Endothelial cell of umbilical vein (primary cell): Measurements from ENCODE around the gene ASCL3. TPM values are rescaled to one million over a fixed set of nuclear protein-coding genes. Genes with fewer than 3 reads are reported as not detected.
A peak's percentile ranks its signal among the peaks of the same experiment; 100 is the strongest.

Experiments
- BruUV-seq: library from RNA; stranded (reverse); fragments of 400-500 nt; replicated peaks from 2 replicates; lab custom pipeline; 2021; lab: Mats Ljungman, UMichigan
- CTCF ChIA-PET: fragments of 300-600, 350-600 bp; sonication (Branson Sonifier 250); formaldehyde crosslinking; loops from one replicate; lab custom pipeline; 2021; ENCODE audit warnings: antibody characterized with exemption, inconsistent platforms; lab: Charles Lee
- POLR2A ChIA-PET: fragments of 300-600, 350-600 bp; sonication (Branson Sonifier 250); formaldehyde crosslinking; loops from one replicate; lab custom pipeline; 2021; ENCODE audit warnings: antibody characterized with exemption, inconsistent platforms; lab: Charles Lee
- DNase-seq: peaks from one replicate; pipeline ENCODE4 v3.0.0-alpha.2; 2011; ENCODE audit warnings: low read depth, low spot score
- FAIRE-seq: peaks from 2 replicates; lab custom pipeline; 2011; peaks lifted over from hg19 to GRCh38; lab: Jason Lieb, UNC
- H2AFZ ChIP-seq: 2 replicates; pipeline ENCODE4 v1.6.0; 2012; ENCODE audit warnings: low read depth, low read length, control low read depth, inconsistent platforms
- H3K27ac ChIP-seq: 2 replicates; pipeline ENCODE4 v1.5.1; 2011; ENCODE audit warnings: low read depth, mild to moderate bottlenecking, control low read depth, low read length, moderate library complexity; ENCODE audit not compliant: insufficient read depth
- H3K27me3 ChIP-seq, 2 experiments: 2 replicates each; pipeline versions ENCODE4 v1.6.0 to v1.6.1; 2011; ENCODE audit warnings: low read length in 2 of 2, mixed read lengths in 1 of 2; ENCODE audit not compliant: control insufficient read depth in 2 of 2, insufficient read depth in 2 of 2
- H3K36me3 ChIP-seq, 2 experiments: 2 replicates in 1 of 2; 3 replicates in 1 of 2; pipeline ENCODE4 v1.5.1; 2011; ENCODE audit warnings: low read length in 2 of 2, mild to moderate bottlenecking in 1 of 2, moderate library complexity in 1 of 2; ENCODE audit not compliant: control insufficient read depth in 2 of 2, insufficient read depth in 2 of 2; ENCODE audit errors: extremely low read depth in 1 of 2
- H3K4me1 ChIP-seq: 3 replicates; pipeline ENCODE4 v1.5.1; 2011; ENCODE audit warnings: mild to moderate bottlenecking, low read length; ENCODE audit not compliant: control insufficient read depth, insufficient read depth; ENCODE audit errors: extremely low read depth
- H3K4me2 ChIP-seq: 2 replicates; pipeline ENCODE4 v1.6.1; 2011; ENCODE audit warnings: low read length, control low read depth, mixed read lengths; ENCODE audit not compliant: insufficient read depth
- H3K4me3 ChIP-seq, 3 experiments: fragments of 200-600 bp in 1 of 3; sonication (generic), shearing (Covaris generic) in 1 of 3; replicated peaks in 1 of 3; 2 replicates each; pipeline ENCODE4 v1.5.1; 2011 to 2016; ENCODE audit warnings: control low read depth in 3 of 3, low read length in 3 of 3, mild to moderate bottlenecking in 2 of 3, inconsistent platforms in 1 of 3, low read depth in 1 of 3, moderate library complexity in 1 of 3; ENCODE audit not compliant: insufficient read depth in 1 of 3
- H3K79me2 ChIP-seq: 2 replicates; pipeline ENCODE4 v1.6.0; 2012; ENCODE audit warnings: low read length, inconsistent platforms; ENCODE audit not compliant: control insufficient read depth, insufficient read depth
- H3K9ac ChIP-seq: replicated peaks from 2 replicates; pipeline ENCODE3; 2011; ENCODE audit warnings: low read length, control low read depth; ENCODE audit not compliant: insufficient read depth; ENCODE audit errors: extremely low read depth
- H3K9me1 ChIP-seq: replicated peaks from 3 replicates; pipeline ENCODE4 v1.6.0; 2011; ENCODE audit warnings: mild to moderate bottlenecking, low read length; ENCODE audit not compliant: control insufficient read depth, insufficient read depth; ENCODE audit errors: extremely low read depth
- H3K9me3 ChIP-seq: replicated peaks from 2 replicates; pipeline ENCODE4 v1.5.1; 2012; ENCODE audit warnings: low read length, inconsistent platforms; ENCODE audit not compliant: control insufficient read depth, insufficient read depth
- H4K20me1 ChIP-seq: replicated peaks from 2 replicates; pipeline ENCODE3; 2011; ENCODE audit warnings: mild to moderate bottlenecking, low read length; ENCODE audit not compliant: control insufficient read depth, insufficient read depth; ENCODE audit errors: extremely low read depth
- EZH2 ChIP-seq: IDR thresholded peaks from 2 replicates; pipeline ENCODE4 v1.6.1; 2012; ENCODE audit warnings: borderline replicate concordance, low read depth, mild to moderate bottlenecking, moderate library complexity, low read length, inconsistent platforms; ENCODE audit not compliant: severe bottlenecking
- JUN ChIP-seq: IDR thresholded peaks from 2 replicates; pipeline ENCODE4 v1.6.1; 2011; ENCODE audit warnings: borderline replicate concordance, low read depth; ENCODE audit not compliant: insufficient read length, insufficient read depth
- POLR2A ChIP-seq: IDR thresholded peaks from 2 replicates; pipeline ENCODE4 v1.6.1; 2012; ENCODE audit warnings: low read depth, mild to moderate bottlenecking, control low read depth, low read length
- dilution Hi-C: fragments of 300-500 bp; cut with MboI; formaldehyde crosslinking; loops from one replicate; pipeline ENCODE4 v1.15.0; 2019; ENCODE audit warnings: low sequenced_read_pairs; ENCODE audit not compliant: extremely low pct_ligation_motif_present
- intact Hi-C: fragments of 100-400 bp; cut with micrococcal nuclease; formaldehyde crosslinking; loops from one replicate; pipeline ENCODE4 v1.10.0; 2022
- polyA plus RNA-seq, 4 experiments: library from polyadenylated mRNA; depleted of rRNA in 3 of 4; stranded (reverse) in 3 of 4; unstranded in 1 of 4; fragments of >200 nt; gene quantifications; 2 replicates each; pipeline versions ENCODE4 v1.2.1 to v1.2.3, GENCODE V29; 2011 to 2012; ENCODE audit warnings: missing spikeins in 1 of 4
- total RNA-seq: library from RNA; stranded (reverse); gene quantifications from 2 replicates; pipeline ENCODE4 v1.2.3, GENCODE V29; 2021
- TF ChIP-seq, protein P1 (sequence below), 2 donors: IDR thresholded peaks; 1 replicate in 1 of 2; 2 replicates in 1 of 2; pipeline ENCODE4 v1.5.1; 2011; ENCODE audit warnings: low read length in 2 of 2, mild to moderate bottlenecking in 2 of 2, moderate library complexity in 2 of 2, control low read depth in 1 of 2, inconsistent platforms in 1 of 2, low read depth in 1 of 2; ENCODE audit not compliant: insufficient read depth in 1 of 2; ENCODE audit errors: extremely low read depth in 1 of 2

Gene ASCL3
- total and polyA plus RNA-seq, 2 donors (not counting 3 experiments of a cell fraction or from before 2014, with no cell fraction given) = not detected

GRCh38 chr11:8908099-8908498 is 34.7 kb downstream of the ASCL3 start:
- ChIA-PET POLR2A (no interaction called here), CTCF (interaction anchor here (0.9 kb wide), 1 partner anchor 9 kb away, joined by 4 read pairs; no protein-coding TSS in a partner anchor)
- DNase-seq = no peak
- H3K4me3 ChIP-seq = no peak overlapping the region
- H3K36me3 ChIP-seq = no peaks in the 10 kb centered on the region
- dilution Hi-C loops (no loop called here), intact Hi-C loops (no loop called here)
- no peak for FAIRE-seq
- H3K9ac ChIP-seq = no peak overlapping the region
- TF ChIP-seq EZH2 (no peak), JUN (no peak)
- TF ChIP-seq, protein P1, sequence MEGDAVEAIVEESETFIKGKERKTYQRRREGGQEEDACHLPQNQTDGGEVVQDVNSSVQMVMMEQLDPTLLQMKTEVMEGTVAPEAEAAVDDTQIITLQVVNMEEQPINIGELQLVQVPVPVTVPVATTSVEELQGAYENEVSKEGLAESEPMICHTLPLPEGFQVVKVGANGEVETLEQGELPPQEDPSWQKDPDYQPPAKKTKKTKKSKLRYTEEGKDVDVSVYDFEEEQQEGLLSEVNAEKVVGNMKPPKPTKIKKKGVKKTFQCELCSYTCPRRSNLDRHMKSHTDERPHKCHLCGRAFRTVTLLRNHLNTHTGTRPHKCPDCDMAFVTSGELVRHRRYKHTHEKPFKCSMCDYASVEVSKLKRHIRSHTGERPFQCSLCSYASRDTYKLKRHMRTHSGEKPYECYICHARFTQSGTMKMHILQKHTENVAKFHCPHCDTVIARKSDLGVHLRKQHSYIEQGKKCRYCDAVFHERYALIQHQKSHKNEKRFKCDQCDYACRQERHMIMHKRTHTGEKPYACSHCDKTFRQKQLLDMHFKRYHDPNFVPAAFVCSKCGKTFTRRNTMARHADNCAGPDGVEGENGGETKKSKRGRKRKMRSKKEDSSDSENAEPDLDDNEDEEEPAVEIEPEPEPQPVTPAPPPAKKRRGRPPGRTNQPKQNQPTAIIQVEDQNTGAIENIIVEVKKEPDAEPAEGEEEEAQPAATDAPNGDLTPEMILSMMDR (IDR thresholded peaks at IDR 0.05; ENCODE audit: extremely low read depth in 1 of 2, insufficient read depth in 1 of 2, low read depth in 1 of 2, low read length in 2 of 2) = no peak
- no peaks in the 10 kb centered on the region for H4K20me1 ChIP-seq
- H3K4me1 ChIP-seq = peaks cover 24% of the 10 kb centered on the region
- no peak overlapping the region for H2AFZ ChIP-seq
- peaks cover 6% of the 10 kb centered on the region for H3K79me2 ChIP-seq
- no TSS peak for BruUV-seq
- H3K4me2 ChIP-seq = no peak overlapping the region
- no peaks in the 10 kb centered on the region for H3K27me3 ChIP-seq
- no peak overlapping the region for H3K27ac ChIP-seq
- no peaks in the 10 kb centered on the region for H3K9me3 ChIP-seq
- no peaks in the 10 kb centered on the region for H3K9me1 ChIP-seq

GRCh38 chr11:8907116-8907515 is 35.7 kb downstream of the ASCL3 start:
- no peaks in the 10 kb centered on the region for H3K9me1 ChIP-seq
- no peak overlapping the region for H3K4me3 ChIP-seq
- peak overlapping the region; percentile 4 for H3K4me2 ChIP-seq
- dilution Hi-C loops = no loop called here
- ChIA-PET POLR2A (interaction anchor here (1.0 kb wide), 1 partner anchor 218 kb away, joined by 3 read pairs; no protein-coding TSS in a partner anchor), CTCF (interaction anchor here (0.5 to 1.5 kb wide), 6 partner anchors 28 to 330 kb away, joined by 3 to 4 read pairs (median 3); partner anchors contain the start of gene RPL27A)
- H2AFZ ChIP-seq = no peak overlapping the region
- H3K36me3 ChIP-seq = no peaks in the 10 kb centered on the region
- no peaks in the 10 kb centered on the region for H4K20me1 ChIP-seq
- no peak for DNase-seq
- no peak for TF ChIP-seq JUN
- TF ChIP-seq, protein P1 (IDR thresholded peaks at IDR 0.05; ENCODE audit: extremely low read depth in 1 of 2, insufficient read depth in 1 of 2, low read depth in 1 of 2, low read length in 2 of 2) = no peak
- TF ChIP-seq POLR2A = no peak
- H3K9ac ChIP-seq = no peak overlapping the region
- no peak for FAIRE-seq
- no peaks in the 10 kb centered on the region for H3K9me3 ChIP-seq
- H3K27me3 ChIP-seq = no peaks in the 10 kb centered on the region
- BruUV-seq = no TSS peak
- H3K27ac ChIP-seq = no peak overlapping the region
- H3K79me2 ChIP-seq = peaks cover under 1% of the 10 kb centered on the region
- H3K4me1 ChIP-seq = peaks cover 18% of the 10 kb centered on the region
- intact Hi-C loops = no loop called here
